ENCODE measurements around the gene EID2. TPM values are rescaled to one million over a fixed set of nuclear protein-coding genes. Genes with fewer than 3 reads are reported as not detected.

Gene EID2
- total RNA-seq, 1 donor from 2014 or later: 11.8 TPM

DNA sequence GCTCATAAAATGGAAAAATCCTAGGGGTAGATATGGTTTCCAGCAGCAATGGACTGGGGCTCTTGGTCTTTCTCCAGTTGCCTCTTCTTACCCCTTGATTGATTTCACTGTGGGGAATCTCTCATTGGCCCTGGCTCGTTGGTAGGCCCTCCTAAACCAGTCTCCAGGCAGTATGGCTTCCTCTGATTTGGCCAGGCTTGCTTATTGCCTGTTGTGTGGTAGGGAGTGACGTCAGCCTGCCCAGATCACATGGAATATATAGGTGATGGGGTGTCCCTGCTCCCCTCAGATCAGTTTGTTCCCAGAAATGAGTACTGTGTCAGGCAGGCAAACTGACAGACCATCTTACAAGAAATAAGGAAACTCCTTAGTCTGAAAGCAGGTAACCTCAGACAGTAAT lies 30.7 kb downstream of the EID2 start:
- no peak for DNase-seq (ENCODE audit: low spot score in 2 of 2)
- H3K27me3 ChIP-seq: peaks cover 17% of the 10 kb centered on the region
- intact Hi-C loops (cut with DNase I): no loop called here
- H3K9me3 ChIP-seq: no peaks in the 10 kb centered on the region
- no peaks in the 10 kb centered on the region for H3K4me1 ChIP-seq
- no peaks in the 10 kb centered on the region for H3K36me3 ChIP-seq
- H3K27ac ChIP-seq: no peak overlapping the region
- H3K4me3 ChIP-seq: no peak overlapping the region
- TF ChIP-seq, protein P1, sequence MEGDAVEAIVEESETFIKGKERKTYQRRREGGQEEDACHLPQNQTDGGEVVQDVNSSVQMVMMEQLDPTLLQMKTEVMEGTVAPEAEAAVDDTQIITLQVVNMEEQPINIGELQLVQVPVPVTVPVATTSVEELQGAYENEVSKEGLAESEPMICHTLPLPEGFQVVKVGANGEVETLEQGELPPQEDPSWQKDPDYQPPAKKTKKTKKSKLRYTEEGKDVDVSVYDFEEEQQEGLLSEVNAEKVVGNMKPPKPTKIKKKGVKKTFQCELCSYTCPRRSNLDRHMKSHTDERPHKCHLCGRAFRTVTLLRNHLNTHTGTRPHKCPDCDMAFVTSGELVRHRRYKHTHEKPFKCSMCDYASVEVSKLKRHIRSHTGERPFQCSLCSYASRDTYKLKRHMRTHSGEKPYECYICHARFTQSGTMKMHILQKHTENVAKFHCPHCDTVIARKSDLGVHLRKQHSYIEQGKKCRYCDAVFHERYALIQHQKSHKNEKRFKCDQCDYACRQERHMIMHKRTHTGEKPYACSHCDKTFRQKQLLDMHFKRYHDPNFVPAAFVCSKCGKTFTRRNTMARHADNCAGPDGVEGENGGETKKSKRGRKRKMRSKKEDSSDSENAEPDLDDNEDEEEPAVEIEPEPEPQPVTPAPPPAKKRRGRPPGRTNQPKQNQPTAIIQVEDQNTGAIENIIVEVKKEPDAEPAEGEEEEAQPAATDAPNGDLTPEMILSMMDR (IDR thresholded peaks at IDR 0.05): no peak

DNA sequence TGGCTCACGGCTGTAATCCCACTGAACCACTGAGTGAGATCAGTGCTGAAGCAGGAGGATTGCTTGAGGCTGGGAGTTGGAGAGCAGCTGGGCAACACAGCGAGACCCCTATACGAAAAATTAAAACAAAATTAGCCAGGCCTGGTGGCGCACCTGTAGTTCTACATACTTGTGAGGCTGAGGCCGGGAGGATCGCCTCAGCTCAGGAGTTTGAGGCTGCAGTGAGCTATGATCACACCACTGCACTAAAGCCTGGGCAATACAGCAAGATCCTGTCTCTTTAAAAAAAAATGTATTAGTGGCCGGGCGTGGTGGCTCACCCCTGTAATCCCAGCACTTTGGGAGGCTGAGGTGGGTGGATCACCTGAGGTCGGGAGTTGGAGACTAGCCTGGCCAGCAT lies 31.3 kb downstream of the EID2 start:
- H3K27me3 ChIP-seq: peaks cover 17% of the 10 kb centered on the region
- intact Hi-C loops (cut with DNase I): no loop called here

DNA sequence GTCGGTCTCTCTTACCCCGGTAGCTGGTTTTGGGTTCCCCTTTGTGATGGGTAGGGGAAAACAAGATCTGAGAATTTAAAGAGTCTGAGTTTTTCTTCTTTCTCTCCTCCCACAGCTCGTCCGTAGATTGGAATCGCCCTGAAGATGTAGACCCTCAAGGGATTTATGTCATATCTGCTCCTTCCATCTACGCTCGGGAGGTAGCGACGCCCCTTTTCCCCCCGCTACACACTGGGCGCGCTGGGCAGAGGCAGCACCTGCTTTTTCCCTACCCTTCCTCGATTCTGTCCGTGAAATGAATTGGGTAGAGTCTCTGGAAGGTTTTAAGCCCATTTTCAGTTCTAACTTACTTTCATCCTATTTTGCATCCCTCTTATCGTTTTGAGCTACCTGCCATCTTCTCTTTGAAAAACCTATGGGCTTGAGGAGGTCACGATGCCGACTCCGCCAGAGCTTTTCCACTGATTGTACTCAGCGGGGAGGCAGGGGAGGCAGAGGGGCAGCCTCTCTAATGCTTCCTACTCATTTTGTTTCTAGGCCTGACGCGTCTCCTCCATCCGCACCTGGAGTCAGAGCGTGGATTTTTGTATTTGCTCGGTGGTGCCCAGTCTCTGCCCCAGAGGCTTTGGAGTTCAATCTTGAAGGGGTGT lies 32.1 kb downstream of the EID2 start:
- no peaks in the 10 kb centered on the region for H3K36me3 ChIP-seq
- H3K27me3 ChIP-seq: peaks cover 17% of the 10 kb centered on the region
- DNase-seq (ENCODE audit: low spot score in 2 of 2): no peak
- peak overlapping the region in 1 of 2 donors; percentile 55 for H3K4me3 ChIP-seq
- H3K4me1 ChIP-seq: peaks cover 0 to 2% of the 10 kb centered on the region in 2 donors
- TF ChIP-seq, protein P1 (IDR thresholded peaks at IDR 0.05): no peak
- H3K27ac ChIP-seq: no peak overlapping the region
- intact Hi-C loops (cut with DNase I): no loop called here
- H3K9me3 ChIP-seq: no peaks in the 10 kb centered on the region

More for the DNA sequence above, 31.3 kb downstream of the EID2 start:
- H3K4me1 ChIP-seq: no peaks in the 10 kb centered on the region
- TF ChIP-seq, protein P1 (IDR thresholded peaks at IDR 0.05): no peak
- no peaks in the 10 kb centered on the region for H3K36me3 ChIP-seq
- H3K4me3 ChIP-seq: no peak overlapping the region
- H3K9me3 ChIP-seq: no peaks in the 10 kb centered on the region
- H3K27ac ChIP-seq: no peak overlapping the region
- DNase-seq (ENCODE audit: low spot score in 2 of 2): no peak

DNA sequence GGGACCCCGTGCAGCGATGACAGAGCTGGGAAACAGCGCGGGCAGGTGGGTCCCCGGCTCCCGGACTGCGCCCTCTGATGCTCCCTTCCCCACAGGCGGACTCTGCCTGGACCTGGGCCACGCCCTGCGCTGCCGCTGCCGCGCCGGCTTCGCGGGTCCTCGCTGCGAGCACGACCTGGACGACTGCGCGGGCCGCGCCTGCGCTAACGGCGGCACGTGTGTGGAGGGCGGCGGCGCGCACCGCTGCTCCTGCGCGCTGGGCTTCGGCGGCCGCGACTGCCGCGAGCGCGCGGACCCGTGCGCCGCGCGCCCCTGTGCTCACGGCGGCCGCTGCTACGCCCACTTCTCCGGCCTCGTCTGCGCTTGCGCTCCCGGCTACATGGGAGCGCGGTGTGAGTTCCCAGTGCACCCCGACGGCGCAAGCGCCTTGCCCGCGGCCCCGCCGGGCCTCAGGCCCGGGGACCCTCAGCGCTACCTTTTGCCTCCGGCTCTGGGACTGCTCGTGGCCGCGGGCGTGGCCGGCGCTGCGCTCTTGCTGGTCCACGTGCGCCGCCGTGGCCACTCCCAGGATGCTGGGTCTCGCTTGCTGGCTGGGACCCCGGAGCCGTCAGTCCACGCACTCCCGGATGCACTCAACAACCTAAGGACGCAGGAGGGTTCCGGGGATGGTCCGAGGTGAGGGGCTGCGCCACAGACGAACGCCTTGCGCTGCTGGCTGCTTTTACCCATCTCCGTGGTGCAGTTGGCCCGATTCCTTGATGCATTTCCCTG lies 32.8 kb downstream of the EID2 start:
- intact Hi-C loops (cut with DNase I): no loop called here

DNA sequence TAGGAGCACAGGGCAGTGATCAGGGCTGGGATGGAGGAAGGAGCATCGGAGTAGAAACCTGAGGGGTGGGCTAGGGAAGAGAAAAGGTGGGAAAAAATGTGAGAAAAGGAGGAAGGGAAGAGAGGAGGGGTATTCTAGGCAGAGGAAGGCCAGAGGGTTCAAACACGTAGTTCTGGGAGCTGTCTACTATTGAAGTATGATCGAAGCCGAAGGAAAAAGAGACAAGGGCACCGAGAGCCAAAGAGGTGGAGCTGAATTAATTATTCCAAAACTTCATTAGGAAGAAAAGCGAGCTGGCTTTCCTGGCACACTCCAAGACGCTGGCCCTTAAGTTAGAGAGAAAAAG lies 33.4 kb downstream of the EID2 start:
- H3K4me3 ChIP-seq: peak overlapping the region; percentile 33 to 55
- H3K27me3 ChIP-seq: peaks cover 17% of the 10 kb centered on the region
- H3K9me3 ChIP-seq: no peaks in the 10 kb centered on the region
- no peak overlapping the region for H3K27ac ChIP-seq
- intact Hi-C loops (cut with DNase I): no loop called here
- TF ChIP-seq, protein P1 (IDR thresholded peaks at IDR 0.05): no peak
- peaks cover 0 to 3% of the 10 kb centered on the region in 2 donors for H3K4me1 ChIP-seq
- DNase-seq (ENCODE audit: low spot score in 2 of 2): no peak
- H3K36me3 ChIP-seq: no peaks in the 10 kb centered on the region

More for the DNA sequence above, 32.8 kb downstream of the EID2 start:
- Histone ChIP-seq H3K27ac (no peak overlapping the region), H3K9me3 (no peaks in the 10 kb centered on the region), H3K4me3 (peak overlapping the region; percentile 33 to 55), H3K36me3 (no peaks in the 10 kb centered on the region), H3K4me1 (peaks cover 0 to 3% of the 10 kb centered on the region in 2 donors), H3K27me3 (peaks cover 17% of the 10 kb centered on the region)
- no peak for DNase-seq (ENCODE audit: low spot score in 2 of 2)
- TF ChIP-seq, protein P1 (IDR thresholded peaks at IDR 0.05): no peak
